Measurements from ENCODE around the gene SEC61B.

SEC61B gene

GRCh38 chr9:99221621-99222415 lies at the start of gene SEC61B, which contains the start of gene ALG2:
SEC61B (plus strand) TSS chr9:99222282; CDS start chr9:99222364, 82 bp downstream.
ALG2 (minus strand) TSS chr9:99221942; CDS start chr9:99221894, 48 bp downstream.
- peak; percentile 97 for DNase-seq

GRCh38 chr9:99173570-99174504 lies 48.2 kb upstream of the SEC61B start:
- peak; percentile 19 for DNase-seq

- DNase-seq, result peak; percentile 6
Observed at GRCh38 chr9:99176527-99177013, 45.5 kb upstream of the SEC61B start.

- DNase-seq, result no peak
Observed at GRCh38 chr9:99177576-99178366, 44.3 kb upstream of the SEC61B start.

- no peak for DNase-seq
Observed at GRCh38 chr9:99178912-99179872, 42.9 kb upstream of the SEC61B start.

- no peak for DNase-seq
Observed at GRCh38 chr9:99180199-99180598, 41.9 kb upstream of the SEC61B start.

GRCh38 chr9:99180662-99181061 lies 41.4 kb upstream of the SEC61B start:
- no peak for DNase-seq

GRCh38 chr9:99181206-99181605 lies 40.9 kb upstream of the SEC61B start:
- DNase-seq, result no peak

- DNase-seq, result no peak
Observed at GRCh38 chr9:99181621-99182020, 40.5 kb upstream of the SEC61B start.

GRCh38 chr9:99182356-99182755 lies 39.7 kb upstream of the SEC61B start:
- DNase-seq, result no peak

- DNase-seq, result no peak
Observed at GRCh38 chr9:99183616-99184015, 38.5 kb upstream of the SEC61B start.

GRCh38 chr9:99184110-99184474 lies 38.0 kb upstream of the SEC61B start:
- DNase-seq, result no peak

GRCh38 chr9:99184475-99185347 lies 37.4 kb upstream of the SEC61B start:
- peak; percentile 87 for DNase-seq

GRCh38 chr9:99185348-99185632 lies 36.8 kb upstream of the SEC61B start:
- DNase-seq, result no peak

- DNase-seq, result no peak
Observed at GRCh38 chr9:99185934-99186333, 36.1 kb upstream of the SEC61B start.

GRCh38 chr9:99187311-99187710 lies 34.8 kb upstream of the SEC61B start:
- DNase-seq, result no peak

- no peak for DNase-seq
Observed at GRCh38 chr9:99189186-99189585, 32.9 kb upstream of the SEC61B start.

GRCh38 chr9:99189887-99190596 lies 32.0 kb upstream of the SEC61B start:
- DNase-seq, result no peak

- DNase-seq, result no peak
Observed at GRCh38 chr9:99190597-99191283, 31.3 kb upstream of the SEC61B start.
